ENCODE results near the gene KLHL21.

The KLHL21 gene

DNA sequence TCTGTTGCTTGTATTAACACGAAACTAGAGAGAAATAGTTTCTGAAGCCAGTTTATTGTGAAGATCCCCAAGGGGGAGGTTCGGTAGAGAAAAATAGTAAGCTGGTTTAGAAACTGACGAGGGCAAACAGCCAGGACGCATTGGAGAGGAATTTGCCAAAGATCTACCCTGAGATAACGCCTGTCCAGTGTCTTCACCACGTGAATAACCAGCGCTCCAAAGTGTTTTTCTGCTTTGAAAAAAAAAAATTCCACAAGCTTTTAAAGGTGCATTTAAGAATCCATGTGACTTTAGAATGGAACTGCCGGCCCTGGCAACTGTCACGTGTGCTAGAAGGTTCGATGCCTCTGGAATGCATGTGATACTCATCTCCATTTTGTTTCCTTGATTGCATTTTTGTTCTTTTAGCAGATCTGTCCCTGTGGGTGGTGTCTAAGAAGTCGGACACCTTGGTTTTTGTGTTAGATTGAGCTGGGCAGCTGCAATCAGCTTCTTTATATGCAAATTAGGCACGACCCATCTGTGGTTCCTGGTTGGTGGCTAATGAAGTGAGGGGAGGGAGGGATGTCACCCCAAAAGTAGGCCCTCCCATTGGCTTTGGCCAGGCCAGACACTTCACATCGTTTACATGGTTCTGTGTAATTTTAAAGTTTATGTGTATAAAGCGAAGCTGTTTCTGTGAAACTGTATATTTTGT, 20.7 kb upstream of the KLHL21 start:
- Histone ChIP-seq H3K4me2 (ENCODE audit: insufficient read depth, low read length) (no peak overlapping the region), H3K27ac (ENCODE audit: low read length) (no peak overlapping the region), H3K36me3 (ENCODE audit: insufficient read depth, low read length) (peaks cover 78% of the 10 kb centered on the region), H3K9me3 (ENCODE audit: insufficient read depth, low read length, severe bottlenecking) (no peaks in the 10 kb centered on the region), H2AFZ (ENCODE audit: low read depth, low read length) (no peak overlapping the region), H3K4me3 (ENCODE audit: low read depth in 1 of 2, low read length in 2 of 2) (no peak overlapping the region), H3K27me3 (ENCODE audit: insufficient read depth, low read length, poor library complexity) (no peaks in the 10 kb centered on the region), H3K9ac (ENCODE audit: low read depth, low read length) (no peak overlapping the region), H3K79me2 (ENCODE audit: insufficient read depth, low read length) (peaks cover 64% of the 10 kb centered on the region), H4K20me1 (ENCODE audit: insufficient read depth, low read length) (peaks cover 63% of the 10 kb centered on the region), H3K4me1 (ENCODE audit: insufficient read depth, low read length) (peaks cover 25% of the 10 kb centered on the region)
- no peak for DNase-seq
- TF ChIP-seq, protein P1, sequence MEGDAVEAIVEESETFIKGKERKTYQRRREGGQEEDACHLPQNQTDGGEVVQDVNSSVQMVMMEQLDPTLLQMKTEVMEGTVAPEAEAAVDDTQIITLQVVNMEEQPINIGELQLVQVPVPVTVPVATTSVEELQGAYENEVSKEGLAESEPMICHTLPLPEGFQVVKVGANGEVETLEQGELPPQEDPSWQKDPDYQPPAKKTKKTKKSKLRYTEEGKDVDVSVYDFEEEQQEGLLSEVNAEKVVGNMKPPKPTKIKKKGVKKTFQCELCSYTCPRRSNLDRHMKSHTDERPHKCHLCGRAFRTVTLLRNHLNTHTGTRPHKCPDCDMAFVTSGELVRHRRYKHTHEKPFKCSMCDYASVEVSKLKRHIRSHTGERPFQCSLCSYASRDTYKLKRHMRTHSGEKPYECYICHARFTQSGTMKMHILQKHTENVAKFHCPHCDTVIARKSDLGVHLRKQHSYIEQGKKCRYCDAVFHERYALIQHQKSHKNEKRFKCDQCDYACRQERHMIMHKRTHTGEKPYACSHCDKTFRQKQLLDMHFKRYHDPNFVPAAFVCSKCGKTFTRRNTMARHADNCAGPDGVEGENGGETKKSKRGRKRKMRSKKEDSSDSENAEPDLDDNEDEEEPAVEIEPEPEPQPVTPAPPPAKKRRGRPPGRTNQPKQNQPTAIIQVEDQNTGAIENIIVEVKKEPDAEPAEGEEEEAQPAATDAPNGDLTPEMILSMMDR (IDR thresholded peaks at IDR 0.05; ENCODE audit: borderline replicate concordance, extremely low read depth, low read length, poor library complexity, severe bottlenecking): no peak
- no peak for TF ChIP-seq EZH2 (IDR thresholded peaks at IDR 0.05; ENCODE audit: borderline replicate concordance, low read depth, low read length, severe bottlenecking)
- ATAC-seq (ENCODE audit: insufficient read depth, low read depth): no peak

DNA sequence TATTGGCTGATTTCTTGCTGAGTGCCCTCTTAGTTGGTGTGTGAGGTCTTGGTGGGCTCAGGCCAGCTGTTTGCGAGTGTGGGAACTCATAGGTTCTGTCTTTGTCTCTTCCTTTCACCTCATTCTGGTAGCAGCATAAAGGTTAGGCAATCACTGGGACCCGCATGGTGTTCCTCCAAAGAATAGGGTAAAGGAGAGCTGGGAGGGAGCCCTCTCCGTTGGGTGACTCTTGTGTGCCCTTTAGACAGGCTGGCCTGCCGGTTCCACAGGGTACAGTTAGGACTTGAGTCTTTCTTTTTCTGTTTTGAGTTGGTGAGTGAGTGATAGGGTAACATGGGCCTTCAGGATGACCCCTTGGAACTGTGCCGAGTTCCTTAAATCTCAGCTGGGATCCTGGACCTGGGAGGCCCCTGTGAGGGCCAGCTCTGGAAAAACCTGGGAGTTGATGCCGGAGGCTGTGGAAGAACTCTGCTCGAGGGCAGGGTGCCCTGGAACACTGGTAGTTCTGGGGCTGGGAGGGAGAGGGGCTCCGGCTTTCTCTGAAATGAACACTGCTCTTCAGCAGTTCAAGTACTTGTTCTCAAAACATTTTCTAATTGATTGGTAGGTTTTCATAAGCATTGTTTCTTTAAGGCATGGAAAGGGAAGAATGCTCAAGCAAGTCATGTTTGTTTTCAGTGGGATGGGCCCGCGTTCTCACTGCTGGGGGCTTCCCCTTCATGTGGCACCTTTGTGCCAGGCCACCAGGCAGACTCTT, 19.9 kb upstream of the KLHL21 start:
- no peak overlapping the region for H3K4me3 ChIP-seq (ENCODE audit: low read depth in 1 of 2, low read length in 2 of 2)
- H3K9ac ChIP-seq (ENCODE audit: low read depth, low read length): no peak overlapping the region
- H3K27ac ChIP-seq (ENCODE audit: low read length): no peak overlapping the region
- peaks cover 78% of the 10 kb centered on the region for H3K36me3 ChIP-seq (ENCODE audit: insufficient read depth, low read length)
- H2AFZ ChIP-seq (ENCODE audit: low read depth, low read length): no peak overlapping the region
- DNase-seq (no peak), ATAC-seq (ENCODE audit: insufficient read depth, low read depth) (no peak)
- H3K27me3 ChIP-seq (ENCODE audit: insufficient read depth, low read length, poor library complexity): no peaks in the 10 kb centered on the region
- no peak for TF ChIP-seq EZH2 (IDR thresholded peaks at IDR 0.05; ENCODE audit: borderline replicate concordance, low read depth, low read length, severe bottlenecking)
- TF ChIP-seq, protein P1 (IDR thresholded peaks at IDR 0.05; ENCODE audit: borderline replicate concordance, extremely low read depth, low read length, poor library complexity, severe bottlenecking): no peak
- peaks cover 64% of the 10 kb centered on the region for H3K79me2 ChIP-seq (ENCODE audit: insufficient read depth, low read length)
- peaks cover 63% of the 10 kb centered on the region for H4K20me1 ChIP-seq (ENCODE audit: insufficient read depth, low read length)
- H3K4me1 ChIP-seq (ENCODE audit: insufficient read depth, low read length): peaks cover 23% of the 10 kb centered on the region
- no peaks in the 10 kb centered on the region for H3K9me3 ChIP-seq (ENCODE audit: insufficient read depth, low read length, severe bottlenecking)
- H3K4me2 ChIP-seq (ENCODE audit: insufficient read depth, low read length): no peak overlapping the region

DNA sequence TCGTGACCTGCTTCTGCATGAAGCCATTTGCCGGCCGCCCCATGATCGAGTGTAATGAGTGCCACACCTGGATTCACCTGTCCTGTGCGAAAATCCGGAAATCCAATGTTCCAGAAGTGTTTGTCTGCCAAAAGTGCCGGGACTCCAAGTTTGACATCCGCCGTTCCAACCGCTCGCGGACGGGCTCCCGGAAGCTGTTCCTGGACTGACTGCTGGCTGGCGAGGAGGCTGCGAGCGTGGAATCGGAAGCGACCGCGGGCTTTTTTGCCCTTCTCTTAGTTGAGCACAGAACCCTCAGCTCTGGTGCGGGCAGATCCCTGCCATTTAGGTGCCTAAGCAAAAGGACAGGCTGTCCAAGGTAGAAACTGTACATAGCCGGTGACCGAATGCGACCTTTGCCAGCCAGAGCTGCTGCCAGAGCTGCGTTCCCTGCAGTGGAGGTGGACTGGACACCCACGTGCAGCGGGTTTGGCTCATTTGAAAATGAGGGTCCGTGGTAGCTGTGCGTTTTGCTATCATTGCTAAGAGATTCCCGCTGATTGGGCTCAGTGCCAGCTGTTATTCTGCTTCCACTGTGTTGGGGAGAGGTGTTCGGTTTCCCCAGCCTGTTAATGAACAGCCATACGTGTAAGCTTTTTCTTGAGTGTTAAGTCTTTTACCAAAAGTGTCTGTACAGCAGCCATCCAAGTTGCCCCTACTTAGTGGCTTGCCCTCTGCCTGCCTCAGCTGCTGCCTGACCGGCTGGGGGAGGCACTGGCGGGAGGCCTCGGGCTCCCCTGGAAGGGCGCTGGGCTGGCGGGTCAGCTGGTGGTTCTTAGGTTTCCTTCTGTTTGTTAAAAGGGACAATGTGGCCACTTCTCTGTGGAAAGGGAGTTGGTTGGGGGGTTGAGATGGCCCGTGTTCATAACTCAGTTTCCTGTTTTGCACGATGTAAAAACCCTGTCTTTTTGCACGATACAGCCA, 19.0 kb upstream of the KLHL21 start:
- TF ChIP-seq, protein P1 (IDR thresholded peaks at IDR 0.05; ENCODE audit: borderline replicate concordance, extremely low read depth, low read length, poor library complexity, severe bottlenecking): no peak
- no peak for TF ChIP-seq EZH2 (IDR thresholded peaks at IDR 0.05; ENCODE audit: borderline replicate concordance, low read depth, low read length, severe bottlenecking)
- H3K79me2 ChIP-seq (ENCODE audit: insufficient read depth, low read length): peaks cover 64% of the 10 kb centered on the region
- H3K27ac ChIP-seq (ENCODE audit: low read length): no peak overlapping the region
- H3K9ac ChIP-seq (ENCODE audit: low read depth, low read length): no peak overlapping the region
- ATAC-seq (ENCODE audit: insufficient read depth, low read depth) (no peak), DNase-seq (no peak)
- H3K27me3 ChIP-seq (ENCODE audit: insufficient read depth, low read length, poor library complexity): no peaks in the 10 kb centered on the region
- H3K36me3 ChIP-seq (ENCODE audit: insufficient read depth, low read length): peaks cover 77% of the 10 kb centered on the region
- H3K4me2 ChIP-seq (ENCODE audit: insufficient read depth, low read length): no peak overlapping the region
- H3K4me3 ChIP-seq (ENCODE audit: low read depth in 1 of 2, low read length in 2 of 2): no peak overlapping the region
- peaks cover 62% of the 10 kb centered on the region for H4K20me1 ChIP-seq (ENCODE audit: insufficient read depth, low read length)
- no peak overlapping the region for H2AFZ ChIP-seq (ENCODE audit: low read depth, low read length)
- H3K4me1 ChIP-seq (ENCODE audit: insufficient read depth, low read length): peaks cover 19% of the 10 kb centered on the region
- no peaks in the 10 kb centered on the region for H3K9me3 ChIP-seq (ENCODE audit: insufficient read depth, low read length, severe bottlenecking)

Measured in DND-41 (cell line).